ENCODE measurements around the gene METTL3.
"Not testable (repeated sequence)": the region's sequence is repeated elsewhere in the genome, so short reads cannot be mapped to it uniquely, and the experiment has no call there.

METTL3 gene

GRCh38 chr14:21510735-21511657 is at the start of gene METTL3:
Gene METTL3, minus strand, starts transcription at chr14:21511340. Its CDS starts 117 bp downstream, at chr14:21511223.
- peak; percentile 81 to 82 for DNase-seq (ENCODE audit: low read depth in 2 of 2)

DNA sequence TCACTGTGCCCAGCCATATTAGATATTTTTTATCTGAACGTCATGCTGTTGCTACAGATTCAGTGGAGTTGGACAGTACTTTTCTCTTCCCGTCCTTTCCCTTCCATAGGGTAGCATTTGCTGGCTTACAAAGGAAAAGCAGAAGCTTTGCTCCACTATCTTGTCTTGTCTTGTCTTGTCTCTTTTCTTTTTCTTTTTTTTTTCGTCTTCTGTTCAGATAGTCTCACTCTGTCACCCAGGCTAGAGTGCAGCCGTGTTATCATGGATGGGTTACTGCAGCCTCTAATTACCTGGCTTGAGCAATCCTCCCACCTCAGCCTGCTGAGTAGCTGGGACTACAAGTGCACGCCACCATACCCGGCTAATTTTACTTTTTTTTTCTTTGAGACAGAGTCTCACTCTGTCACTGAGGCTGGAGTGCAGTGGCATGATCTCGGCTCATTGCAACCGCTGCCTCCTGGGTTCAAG is 47.6 kb upstream of the METTL3 start:
- DNase-seq (ENCODE audit: low read depth in 2 of 2): no peak

DNA sequence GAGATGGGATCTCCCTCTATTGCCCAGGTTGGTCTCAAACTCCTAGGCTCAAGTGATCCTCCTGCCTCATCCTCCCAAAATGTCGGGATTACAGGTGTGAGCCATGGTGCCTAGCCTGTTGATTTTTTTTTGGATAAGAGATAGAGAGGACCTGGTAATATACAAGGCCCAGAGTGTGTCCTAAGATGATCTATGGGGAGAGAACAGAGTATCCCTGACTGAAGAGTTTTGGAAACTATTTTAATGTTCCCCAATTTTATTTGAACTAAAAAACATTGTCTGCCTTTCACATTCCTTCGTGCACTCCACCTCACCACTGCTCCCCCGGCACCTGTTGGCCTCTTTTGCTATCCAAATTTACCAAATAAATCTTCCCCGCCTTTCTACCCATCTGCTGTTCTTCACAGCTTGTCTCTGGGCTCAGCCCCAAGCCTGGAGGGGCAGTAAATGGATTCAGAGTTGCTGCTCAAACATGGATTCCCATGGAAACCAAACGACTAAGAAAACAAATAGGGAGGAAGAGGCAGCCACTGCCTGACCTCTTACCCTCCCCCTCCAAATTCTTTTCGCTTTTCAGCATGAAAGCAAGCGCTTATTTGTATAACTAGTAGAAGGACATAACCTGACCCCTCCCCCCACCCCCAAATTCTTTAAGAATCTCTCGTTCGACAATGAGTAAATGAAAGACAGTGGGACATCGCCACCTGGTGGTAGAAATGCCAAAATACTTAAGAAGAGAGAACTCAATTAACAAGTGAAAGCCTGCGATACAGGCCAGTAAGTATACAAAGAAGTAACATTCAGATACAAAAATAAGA is 46.2 kb upstream of the METTL3 start:
- peak; percentile 59 to 71 for DNase-seq (ENCODE audit: low read depth in 2 of 2)

DNA sequence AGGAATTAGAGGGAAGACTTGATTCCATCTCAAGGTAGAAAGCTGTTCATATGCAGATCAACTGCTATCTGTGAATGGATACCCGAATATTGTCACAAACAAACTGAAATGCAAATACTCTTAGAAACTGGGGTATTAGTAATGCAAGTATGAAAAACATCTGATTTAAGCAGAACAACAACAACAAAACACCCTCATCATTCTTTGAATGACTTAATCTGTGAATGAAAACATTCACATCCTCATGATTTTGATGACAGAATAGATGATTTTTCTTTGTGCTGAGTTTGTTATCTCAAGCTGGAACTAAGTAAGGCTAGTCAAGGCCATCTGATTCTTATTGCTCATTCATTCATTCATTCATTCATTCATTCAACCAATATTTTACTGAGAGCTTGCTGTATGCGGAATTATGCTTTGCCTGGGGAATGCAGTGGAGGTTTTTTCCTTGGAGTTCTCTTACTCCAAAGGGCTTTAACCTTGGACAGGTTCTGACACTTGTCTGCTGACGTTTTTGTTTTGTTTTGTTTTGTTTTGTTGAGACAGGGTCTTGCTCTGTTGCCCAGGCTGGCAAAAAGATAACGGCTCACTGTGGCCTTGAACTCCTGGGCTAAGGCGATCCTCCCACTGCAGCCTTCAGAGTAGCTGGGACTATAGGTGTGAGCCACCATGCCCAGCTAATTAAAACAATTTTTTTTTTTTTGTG is 45.4 kb upstream of the METTL3 start:
- no peak for DNase-seq (ENCODE audit: low read depth in 2 of 2)

GRCh38 chr14:21553266-21553665 is 42.1 kb upstream of the METTL3 start:
- DNase-seq (ENCODE audit: low read depth in 2 of 2): no peak

GRCh38 chr14:21544588-21544987 is 33.4 kb upstream of the METTL3 start:
- not testable (repeated sequence) for DNase-seq (ENCODE audit: low read depth in 2 of 2)

DNA sequence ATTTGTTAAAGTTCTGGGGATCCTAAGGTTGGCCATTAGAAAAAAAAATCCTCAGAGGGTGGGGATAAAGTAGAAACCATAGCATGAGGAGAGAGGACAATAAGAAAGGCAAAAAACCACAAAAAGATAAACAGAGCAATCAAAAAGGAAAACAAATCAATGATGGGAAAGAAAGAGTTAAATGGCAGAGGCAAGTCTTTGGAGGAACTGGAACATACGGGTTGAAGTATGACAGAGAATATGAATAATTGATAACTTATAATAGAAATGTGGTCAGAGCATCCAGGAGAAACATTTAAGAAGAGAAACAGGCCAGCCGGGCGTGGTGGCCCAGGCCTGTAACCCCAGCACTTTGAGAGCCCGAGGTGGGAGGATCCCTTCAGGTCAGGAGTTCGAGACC is 32.8 kb upstream of the METTL3 start:
- DNase-seq (ENCODE audit: low read depth in 2 of 2): no peak

GRCh38 chr14:21543521-21543960 is 32.4 kb upstream of the METTL3 start:
- no peak for DNase-seq (ENCODE audit: low read depth in 2 of 2)

DNA sequence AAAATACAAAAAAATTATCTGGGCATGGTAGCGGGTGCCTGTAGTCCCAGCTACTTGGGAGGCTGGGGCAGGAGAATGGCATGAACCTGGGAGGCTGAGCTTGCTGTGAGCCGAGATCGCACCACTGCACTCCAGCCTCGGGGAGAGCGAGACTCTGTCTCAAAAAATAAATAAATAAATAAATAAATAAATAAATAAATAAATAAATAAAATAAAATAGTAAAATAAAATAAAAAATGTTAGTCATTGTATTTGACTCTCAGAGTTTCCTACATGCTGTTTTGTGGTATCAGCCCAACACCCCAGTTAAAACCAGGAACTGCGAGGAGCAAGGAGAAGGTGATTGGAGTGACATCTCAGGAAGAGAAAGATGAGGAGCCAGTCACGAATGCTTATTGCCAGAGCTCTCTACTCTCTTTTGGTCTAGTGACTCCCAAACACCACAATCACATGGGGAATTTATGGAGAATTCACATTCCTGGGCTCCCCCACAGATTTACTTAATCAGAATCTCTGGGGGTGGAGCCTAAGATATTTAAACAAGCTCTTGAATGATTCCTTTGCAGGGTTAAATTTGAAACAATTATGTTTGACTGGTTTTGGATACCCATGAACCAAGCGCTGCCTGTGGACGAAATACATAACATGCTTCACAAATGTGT is 30.4 kb upstream of the METTL3 start:
- no peak for DNase-seq (ENCODE audit: low read depth in 2 of 2)

DNA sequence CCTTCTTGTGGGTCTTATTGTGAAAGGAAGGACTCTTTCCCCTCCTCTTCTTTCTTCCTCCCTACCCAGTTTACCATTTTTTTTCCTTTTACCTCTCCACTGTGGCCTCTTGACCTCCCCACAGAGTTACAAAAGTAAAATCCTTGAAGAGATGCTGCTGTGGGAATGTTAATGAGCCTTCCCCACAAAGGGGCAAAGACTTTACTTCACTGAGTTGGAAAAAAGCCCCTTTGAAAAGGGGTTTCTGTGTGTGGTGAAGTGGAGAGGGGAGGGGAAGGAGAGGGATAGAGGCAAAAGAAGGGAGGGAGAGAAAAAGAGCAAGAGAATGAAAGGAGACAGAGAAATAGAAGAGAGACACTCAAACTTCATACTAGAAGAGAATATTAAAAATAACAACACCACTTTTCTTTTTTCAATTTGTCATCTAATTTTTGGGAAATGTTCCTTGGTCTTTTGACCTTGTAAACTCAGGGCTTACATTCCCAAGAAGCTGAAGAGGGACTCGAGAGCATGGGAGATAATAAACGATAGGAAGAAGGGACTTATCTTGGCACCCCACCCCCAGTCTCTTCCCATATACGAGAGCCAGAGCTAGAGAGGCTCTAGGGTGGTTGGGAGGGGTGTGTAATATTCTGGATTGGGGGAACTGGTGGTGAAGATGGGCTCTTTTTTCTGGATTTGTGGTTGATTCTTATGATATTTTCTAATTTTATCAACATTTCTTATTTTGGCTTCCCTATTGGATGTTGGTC is 28.2 kb upstream of the METTL3 start:
- DNase-seq (ENCODE audit: low read depth in 2 of 2): no peak

GRCh38 chr14:21537090-21537424 is 25.9 kb upstream of the METTL3 start:
- no peak for DNase-seq (ENCODE audit: low read depth in 2 of 2)

DNA sequence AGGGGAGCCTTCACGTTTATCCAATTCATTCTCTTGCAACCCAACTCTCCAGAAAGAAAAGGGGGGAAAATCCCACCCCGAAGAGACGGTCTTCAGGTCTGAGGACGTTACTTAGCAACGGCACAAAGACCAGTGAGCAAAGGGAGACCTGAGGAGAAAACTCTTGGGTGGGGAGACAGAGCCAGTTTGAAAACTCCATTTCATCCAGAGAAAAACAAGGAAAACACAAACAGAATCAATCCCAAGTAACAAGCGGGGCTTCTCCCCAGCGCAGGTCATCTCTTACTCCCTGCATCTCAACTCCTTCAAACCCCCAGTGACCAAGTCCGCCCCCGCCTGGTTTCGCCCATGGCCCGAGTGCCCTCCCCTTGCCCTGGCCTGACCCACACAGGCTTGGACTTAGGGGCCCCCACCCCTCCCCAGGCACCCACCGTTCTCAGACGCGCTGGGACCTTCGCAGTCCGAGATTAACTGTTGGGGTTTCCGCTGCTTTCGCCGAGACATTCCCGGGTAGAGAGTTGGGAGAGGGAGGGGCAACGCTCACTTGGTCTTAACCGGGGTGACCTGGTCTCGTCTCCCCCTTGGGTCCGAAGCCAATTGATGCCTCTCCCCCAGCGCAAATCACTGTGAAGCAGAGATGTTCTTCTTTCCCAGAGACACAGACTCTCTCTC is 25.4 kb upstream of the METTL3 start:
- DNase-seq (ENCODE audit: low read depth in 2 of 2): no peak

DNA sequence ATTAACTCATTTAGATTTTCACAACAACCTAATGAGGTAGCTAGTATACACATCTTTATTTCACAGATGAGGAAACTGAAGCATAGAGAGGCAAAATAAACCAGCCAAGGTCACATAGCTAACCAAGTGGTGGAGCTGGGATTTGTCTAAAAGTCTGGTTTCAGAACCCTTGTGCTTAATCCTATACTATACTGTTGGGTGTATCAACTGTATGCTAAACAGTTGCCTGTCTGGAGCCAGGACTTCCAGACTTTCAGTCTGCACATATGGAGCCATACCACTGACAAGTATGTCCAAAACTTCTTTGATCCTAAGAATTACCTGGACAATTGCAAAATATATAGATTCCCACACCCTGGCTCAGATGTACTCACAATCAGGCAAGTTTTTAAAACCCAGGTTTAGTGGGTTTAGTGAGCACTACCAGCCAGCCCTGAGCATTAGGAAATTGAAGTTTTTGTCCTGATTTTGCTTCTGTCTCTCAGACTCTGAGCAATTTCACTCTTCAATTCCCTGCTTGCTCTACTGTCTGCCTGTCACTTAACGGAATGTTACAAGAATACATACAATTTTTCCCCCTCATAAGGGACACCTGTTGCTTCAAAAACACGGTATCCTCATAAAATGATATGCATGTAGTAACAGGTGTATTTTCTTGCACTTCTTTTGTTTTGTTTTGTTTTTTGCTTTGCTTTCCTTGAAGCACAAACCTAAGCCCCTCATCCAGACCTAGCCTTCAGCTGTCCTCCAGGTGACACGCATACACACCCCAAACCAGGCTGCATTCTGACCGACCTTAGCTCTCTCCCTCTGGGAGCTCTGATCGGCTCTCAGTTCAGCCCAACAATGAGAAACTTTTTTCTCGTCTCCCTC is 24.6 kb upstream of the METTL3 start:
- DNase-seq (ENCODE audit: low read depth in 2 of 2): no peak

- no peak for DNase-seq (ENCODE audit: low read depth in 2 of 2)
Measured at GRCh38 chr14:21534576-21534975, 23.4 kb upstream of the METTL3 start.

GRCh38 chr14:21533294-21533693 is 22.2 kb upstream of the METTL3 start:
- no peak for DNase-seq (ENCODE audit: low read depth in 2 of 2)

DNA sequence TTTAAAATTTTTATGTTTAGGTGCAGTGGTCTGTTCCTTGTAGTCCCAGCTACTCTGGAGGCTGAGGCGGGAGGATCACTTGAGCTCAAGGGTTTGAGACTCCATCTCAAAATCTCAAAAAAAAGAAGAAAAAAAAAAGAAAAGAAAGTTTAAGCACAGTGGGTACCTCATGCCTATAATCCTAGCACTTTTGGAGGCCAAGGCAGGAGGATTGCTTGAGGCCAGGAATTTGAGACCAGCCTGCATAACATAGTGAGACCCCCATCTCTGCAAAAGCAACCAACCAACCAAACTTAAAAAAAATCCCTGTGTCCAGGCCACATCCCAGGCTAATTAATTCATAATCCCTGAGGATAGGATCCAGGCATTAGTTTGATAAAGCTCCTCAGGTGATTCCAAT is 18.4 kb upstream of the METTL3 start:
- DNase-seq (ENCODE audit: low read depth in 2 of 2): no peak

DNA sequence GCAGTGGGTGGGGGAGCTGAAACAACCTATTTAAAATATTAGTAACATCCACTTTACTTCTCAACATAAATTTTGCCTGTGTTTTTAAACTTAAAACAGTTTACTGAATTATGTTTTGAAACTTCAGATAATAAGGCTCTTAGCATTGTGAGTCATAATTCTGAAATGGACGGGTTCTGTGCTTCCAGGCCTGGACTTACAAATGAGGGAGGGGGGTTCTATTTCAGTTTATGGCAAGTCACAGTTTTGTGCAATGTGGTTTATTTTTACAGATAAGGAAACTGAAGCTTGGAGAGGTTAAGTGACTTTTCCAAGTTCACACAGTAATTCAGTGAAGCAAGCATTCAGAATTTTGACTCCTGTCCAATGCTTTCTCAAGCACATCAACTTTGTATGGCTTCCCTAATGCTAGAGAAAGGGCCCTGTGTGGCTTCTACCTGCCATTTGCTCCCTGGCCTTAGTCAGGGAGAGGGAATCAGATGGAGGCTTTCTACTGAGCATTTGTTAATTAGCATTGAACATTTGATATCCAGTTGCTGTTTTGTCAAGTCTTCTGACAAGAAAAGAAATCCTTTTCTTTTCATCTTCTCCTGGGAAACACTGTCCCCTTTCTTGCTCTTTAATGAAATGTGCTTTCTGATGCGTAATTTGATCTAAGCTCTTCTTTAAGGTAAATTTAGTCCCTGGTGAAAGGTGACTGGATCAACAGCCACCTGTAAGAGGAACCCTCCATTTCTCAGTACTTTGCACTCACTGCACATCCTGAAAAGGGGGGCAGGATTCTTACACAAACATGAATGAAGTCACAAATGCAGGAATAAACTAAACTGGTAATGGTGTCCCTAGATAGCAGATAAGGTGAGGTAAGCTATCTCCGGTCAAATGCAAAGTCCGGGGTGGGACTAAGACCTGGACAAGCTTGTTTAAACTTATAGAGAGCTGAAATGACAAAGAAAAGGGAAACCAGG is 17.5 kb upstream of the METTL3 start:
- no peak for DNase-seq (ENCODE audit: low read depth in 2 of 2)

DNA sequence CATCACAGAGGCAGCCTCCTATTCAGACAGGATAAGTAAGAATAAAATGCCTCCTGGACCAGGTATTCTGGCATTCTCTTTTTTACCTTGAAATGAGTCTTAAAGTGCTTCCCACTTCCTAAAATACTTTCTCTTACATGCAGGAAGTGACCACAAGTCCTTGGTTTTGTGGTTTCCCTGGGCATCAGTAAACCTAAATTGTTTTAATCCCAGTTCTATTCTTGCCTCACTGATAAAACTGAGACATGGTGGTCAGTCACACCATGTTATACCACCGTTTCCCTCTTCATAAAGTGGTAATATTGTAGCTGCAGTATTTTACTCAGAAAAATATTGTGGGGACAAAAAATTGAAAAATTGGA is 16.2 kb upstream of the METTL3 start:
- DNase-seq (ENCODE audit: low read depth in 2 of 2): no peak
